ENCODE results near the gene RFTN1. TPM values are rescaled to one million over a fixed set of nuclear protein-coding genes. Genes with fewer than 3 reads are reported as not detected.

Gene RFTN1
- total and polyA plus RNA-seq, 2 donors (not counting 3 experiments of a cell fraction or from before 2014, with no cell fraction given) = 40.3 to 43.3 TPM

GRCh38 chr3:16329826-16330129 lies 183.7 kb downstream of the RFTN1 start:
- Histone ChIP-seq H3K4me2 (ENCODE audit: insufficient read depth, low read length) (no peak overlapping the region), H3K4me3 (replicated peaks in 1 of 3; ENCODE audit: insufficient read depth in 1 of 3, low read depth in 1 of 3, low read length in 3 of 3) (no peak overlapping the region), H3K9me1 (replicated peaks; ENCODE audit: control insufficient read depth, extremely low read depth, insufficient read depth, low read length) (no peaks in the 10 kb centered on the region), H3K9ac (replicated peaks; ENCODE audit: extremely low read depth, insufficient read depth, low read length) (no peak overlapping the region), H3K27ac (ENCODE audit: insufficient read depth, low read depth, low read length) (no peak overlapping the region), H3K79me2 (ENCODE audit: control insufficient read depth, insufficient read depth, low read length) (no peaks in the 10 kb centered on the region), H4K20me1 (replicated peaks; ENCODE audit: control insufficient read depth, extremely low read depth, insufficient read depth, low read length) (no peaks in the 10 kb centered on the region), H3K9me3 (replicated peaks; ENCODE audit: control insufficient read depth, insufficient read depth, low read length) (no peaks in the 10 kb centered on the region), H3K4me1 (ENCODE audit: control insufficient read depth, extremely low read depth, insufficient read depth, low read length) (no peaks in the 10 kb centered on the region), H3K27me3 (ENCODE audit: control insufficient read depth in 2 of 2, insufficient read depth in 2 of 2, low read length in 2 of 2) (no peaks in the 10 kb centered on the region), H3K36me3 (ENCODE audit: control insufficient read depth in 2 of 2, extremely low read depth in 1 of 2, insufficient read depth in 2 of 2, low read length in 2 of 2) (peaks cover 0 to 4% of the 10 kb centered on the region in 2 experiments), H2AFZ (ENCODE audit: low read depth, low read length) (no peak overlapping the region)
- TF ChIP-seq MAX (IDR thresholded peaks at IDR 0.05; ENCODE audit: insufficient read depth, insufficient read length) (no peak), POLR2AphosphoS5 (IDR thresholded peaks at IDR 0.05; ENCODE audit: insufficient read depth, low read depth, low read length) (no peak), CTCF (IDR thresholded peaks at IDR 0.05; ENCODE audit: extremely low read depth in 1 of 2, insufficient read depth in 1 of 2, low read depth in 1 of 2, low read length in 2 of 2) (no peak), EZH2 (IDR thresholded peaks at IDR 0.05; ENCODE audit: borderline replicate concordance, low read depth, low read length, severe bottlenecking) (no peak)
- no TSS peak for BruUV-seq (replicated peaks)
- intact Hi-C loops (cut with micrococcal nuclease) (no loop called here), dilution Hi-C loops (cut with MboI; ENCODE audit: extremely low pct_ligation_motif_present, low sequenced_read_pairs) (no loop called here)
- ChIA-PET CTCF (no interaction called here), POLR2A (no interaction called here)
- no peak for FAIRE-seq
- no peak for DNase-seq (ENCODE audit: low read depth, low spot score)
